ENCODE results near the gene DEFB124.
"Not testable (repeated sequence)": the region's sequence is repeated elsewhere in the genome, so short reads cannot be mapped to it uniquely, and the experiment has no call there.

DNA sequence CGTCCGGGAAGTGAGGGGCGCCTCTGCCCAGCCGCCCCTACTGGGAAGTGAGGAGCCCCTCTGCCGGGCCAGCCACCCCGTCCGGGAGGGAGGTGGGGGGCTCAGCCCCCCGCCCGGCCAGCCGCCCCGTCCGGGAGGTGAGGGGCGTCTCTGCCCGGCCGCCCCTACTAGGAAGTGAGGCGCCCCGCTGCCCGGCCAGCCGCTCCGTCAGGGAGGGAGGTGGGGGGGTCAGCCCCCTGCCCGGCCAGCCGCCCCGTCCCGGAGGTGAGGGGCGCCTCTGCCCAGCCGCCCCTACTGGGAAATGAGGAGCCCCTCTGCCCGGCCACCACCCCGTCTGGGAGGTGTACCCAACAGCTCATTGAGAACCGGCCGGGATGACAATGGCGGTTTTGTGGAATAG is 47.4 kb downstream of the DEFB124 start:
- TF ChIP-seq, protein P1, sequence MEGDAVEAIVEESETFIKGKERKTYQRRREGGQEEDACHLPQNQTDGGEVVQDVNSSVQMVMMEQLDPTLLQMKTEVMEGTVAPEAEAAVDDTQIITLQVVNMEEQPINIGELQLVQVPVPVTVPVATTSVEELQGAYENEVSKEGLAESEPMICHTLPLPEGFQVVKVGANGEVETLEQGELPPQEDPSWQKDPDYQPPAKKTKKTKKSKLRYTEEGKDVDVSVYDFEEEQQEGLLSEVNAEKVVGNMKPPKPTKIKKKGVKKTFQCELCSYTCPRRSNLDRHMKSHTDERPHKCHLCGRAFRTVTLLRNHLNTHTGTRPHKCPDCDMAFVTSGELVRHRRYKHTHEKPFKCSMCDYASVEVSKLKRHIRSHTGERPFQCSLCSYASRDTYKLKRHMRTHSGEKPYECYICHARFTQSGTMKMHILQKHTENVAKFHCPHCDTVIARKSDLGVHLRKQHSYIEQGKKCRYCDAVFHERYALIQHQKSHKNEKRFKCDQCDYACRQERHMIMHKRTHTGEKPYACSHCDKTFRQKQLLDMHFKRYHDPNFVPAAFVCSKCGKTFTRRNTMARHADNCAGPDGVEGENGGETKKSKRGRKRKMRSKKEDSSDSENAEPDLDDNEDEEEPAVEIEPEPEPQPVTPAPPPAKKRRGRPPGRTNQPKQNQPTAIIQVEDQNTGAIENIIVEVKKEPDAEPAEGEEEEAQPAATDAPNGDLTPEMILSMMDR (IDR thresholded peaks at IDR 0.05) = not testable (repeated sequence)
- TF ChIP-seq POLR2A (IDR thresholded peaks at IDR 0.05) = not testable (repeated sequence)

All from suprapubic skin (tissue), 3 donors.